Fibroblast of skin of left quadriceps (primary cell): Measurements from ENCODE around the gene SPATS2.
A peak's percentile ranks its signal among the peaks of the same experiment; 100 is the strongest.
"Not testable (repeated sequence)": the region's sequence is repeated elsewhere in the genome, so short reads cannot be mapped to it uniquely, and the experiment has no call there.

ENCODE experiments used
- DNase-seq, 2 experiments: peaks; one replicate each; pipeline ENCODE4 v3.0.0-alpha.2; 2013; ENCODE audit warnings: low read depth in 2 of 2

The SPATS2 gene

DNA sequence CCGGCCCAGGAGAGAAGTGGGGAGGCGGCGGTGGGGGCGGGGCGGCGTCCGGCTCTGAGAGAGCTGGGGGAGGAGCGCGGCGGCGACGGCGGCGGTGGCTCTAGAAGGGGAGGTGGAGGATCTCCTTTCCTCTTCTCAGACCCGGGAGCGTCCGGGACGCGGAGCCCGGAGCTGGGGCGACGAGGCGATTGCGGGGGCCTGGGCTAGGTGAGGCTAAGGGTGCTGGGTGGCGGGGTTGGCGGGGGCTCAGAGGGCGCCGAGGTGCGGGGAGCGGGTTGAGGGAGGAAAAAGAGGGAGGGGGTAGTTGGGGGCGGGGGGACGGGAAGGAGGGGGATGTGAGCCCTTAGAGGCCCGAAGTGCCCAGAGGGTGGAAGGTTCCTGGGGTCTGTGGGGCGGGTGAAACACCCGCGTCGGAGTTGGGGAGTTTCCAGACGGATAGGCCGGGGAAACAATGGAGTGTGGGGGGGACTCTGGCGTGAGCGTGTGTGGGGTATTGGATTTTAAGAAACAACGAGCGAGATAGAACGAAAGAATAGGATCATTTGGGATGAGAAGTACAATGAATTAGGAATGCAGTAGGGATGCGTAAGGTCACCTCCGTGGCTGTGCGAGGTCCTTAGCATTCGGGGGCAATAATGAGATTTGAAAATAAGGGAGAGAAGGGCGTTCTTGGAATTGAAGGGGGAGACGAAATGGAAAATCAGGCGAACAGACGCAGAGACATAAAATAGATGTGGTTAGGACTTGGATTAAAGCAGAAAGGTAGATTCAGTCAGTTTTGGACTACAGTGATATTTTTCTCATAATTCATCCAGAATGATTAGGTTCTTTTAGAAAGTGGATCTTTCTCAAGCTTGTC lies at the start of gene SPATS2:
Gene SPATS2, plus strand, starts transcription at position 82 of the 859 bp plus-strand sequence. CDS start 93,551 bp downstream, outside the sequence.
- DNase-seq: no peak

GRCh38 chr12:49320411-49321103 lies 46.7 kb upstream of the SPATS2 start:
- DNase-seq: not testable (repeated sequence)

GRCh38 chr12:49322367-49322707 lies 44.9 kb upstream of the SPATS2 start:
- no peak for DNase-seq

GRCh38 chr12:49322708-49323523 lies 44.3 kb upstream of the SPATS2 start, which contains the start of gene TROAP:
Gene TROAP, plus strand, starts transcription at chr12:49323255. Its CDS starts 354 bp downstream, at chr12:49323609.
- DNase-seq: peak; percentile 97 to 98

GRCh38 chr12:49323524-49324097 lies 43.7 kb upstream of the SPATS2 start:
- DNase-seq: no peak

DNA sequence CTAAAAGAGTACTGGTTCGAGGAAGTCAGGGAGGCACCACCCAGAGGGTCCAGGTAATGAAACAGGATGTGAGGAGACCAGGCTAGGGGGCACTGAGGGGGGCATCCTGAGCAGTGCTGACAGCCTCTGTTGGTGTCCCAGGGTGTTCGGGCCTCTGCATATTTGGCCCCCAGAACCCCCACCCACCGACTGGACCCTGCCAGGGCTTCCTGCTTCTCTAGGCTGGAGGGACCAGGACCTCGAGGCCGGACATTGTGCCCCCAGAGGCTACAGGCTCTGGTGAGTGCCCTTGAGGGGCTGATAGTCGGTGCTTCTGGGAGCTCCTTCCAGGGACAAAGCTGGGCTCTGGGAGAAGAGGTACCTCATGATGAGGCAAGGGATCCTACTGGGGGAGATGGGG lies 41.7 kb upstream of the SPATS2 start:
- no peak for DNase-seq

- DNase-seq: no peak
Observed at GRCh38 chr12:49327368-49327767, 39.9 kb upstream of the SPATS2 start.

GRCh38 chr12:49327887-49328286 lies 39.4 kb upstream of the SPATS2 start:
- no peak for DNase-seq

DNA sequence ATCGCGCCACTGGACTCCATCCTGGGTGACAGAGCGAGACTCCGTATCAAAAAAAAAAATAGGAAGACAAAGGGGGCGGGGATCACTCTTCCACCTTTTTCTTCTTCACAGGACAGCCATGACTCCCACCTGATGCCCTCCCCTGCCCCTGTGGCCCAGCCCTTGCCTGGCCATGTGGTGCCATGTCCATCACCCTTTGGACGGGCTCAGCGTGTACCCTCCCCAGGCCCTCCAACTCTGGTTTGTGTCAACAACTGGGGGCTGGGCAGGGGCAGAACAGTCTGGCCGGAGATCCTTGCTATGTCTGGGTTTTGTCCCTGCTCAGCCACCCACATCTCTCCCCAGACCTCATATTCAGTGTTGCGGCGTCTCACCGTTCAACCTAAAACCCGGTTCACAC lies 38.4 kb upstream of the SPATS2 start:
- no peak for DNase-seq

DNA sequence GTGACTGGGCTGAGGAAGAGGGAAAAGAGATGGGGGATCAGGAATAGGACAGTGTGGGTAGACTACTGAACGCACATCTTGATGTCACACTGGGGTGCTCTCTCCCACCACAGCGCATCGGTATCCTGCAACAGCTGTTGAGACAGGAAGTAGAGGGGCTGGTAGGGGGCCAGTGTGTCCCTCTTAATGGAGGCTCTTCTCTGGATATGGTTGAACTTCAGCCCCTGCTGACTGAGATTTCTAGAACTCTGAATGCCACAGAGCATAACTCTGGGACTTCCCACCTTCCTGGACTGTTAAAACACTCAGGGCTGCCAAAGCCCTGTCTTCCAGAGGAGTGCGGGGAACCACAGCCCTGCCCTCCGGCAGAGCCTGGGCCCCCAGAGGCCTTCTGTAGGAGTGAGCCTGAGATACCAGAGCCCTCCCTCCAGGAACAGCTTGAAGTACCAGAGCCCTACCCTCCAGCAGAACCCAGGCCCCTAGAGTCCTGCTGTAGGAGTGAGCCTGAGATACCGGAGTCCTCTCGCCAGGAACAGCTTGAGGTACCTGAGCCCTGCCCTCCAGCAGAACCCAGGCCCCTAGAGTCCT lies 37.1 kb upstream of the SPATS2 start:
- DNase-seq: no peak

DNA sequence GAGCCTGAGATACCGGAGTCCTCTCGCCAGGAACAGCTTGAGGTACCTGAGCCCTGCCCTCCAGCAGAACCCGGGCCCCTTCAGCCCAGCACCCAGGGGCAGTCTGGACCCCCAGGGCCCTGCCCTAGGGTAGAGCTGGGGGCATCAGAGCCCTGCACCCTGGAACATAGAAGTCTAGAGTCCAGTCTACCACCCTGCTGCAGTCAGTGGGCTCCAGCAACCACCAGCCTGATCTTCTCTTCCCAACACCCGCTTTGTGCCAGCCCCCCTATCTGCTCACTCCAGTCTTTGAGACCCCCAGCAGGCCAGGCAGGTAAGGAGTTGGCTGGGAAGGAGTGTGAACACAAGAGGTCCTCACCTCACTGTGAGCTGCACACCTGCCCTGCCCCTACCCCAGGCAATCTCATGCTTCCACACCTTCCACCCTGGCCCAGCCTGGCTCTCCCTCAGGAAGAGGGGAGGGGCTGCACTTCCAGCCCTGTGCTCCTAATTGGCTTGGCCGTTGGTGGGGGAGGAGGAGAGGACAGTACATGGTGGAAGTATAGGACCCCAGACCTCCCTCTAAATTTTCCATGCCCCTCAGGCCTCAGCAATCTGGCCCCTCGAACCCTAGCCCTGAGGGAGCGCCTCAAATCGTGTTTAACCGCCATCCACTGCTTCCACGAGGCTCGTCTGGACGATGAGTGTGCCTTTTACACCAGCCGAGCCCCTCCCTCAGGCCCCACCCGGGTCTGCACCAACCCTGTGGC lies 36.5 kb upstream of the SPATS2 start:
- DNase-seq: no peak

DNA sequence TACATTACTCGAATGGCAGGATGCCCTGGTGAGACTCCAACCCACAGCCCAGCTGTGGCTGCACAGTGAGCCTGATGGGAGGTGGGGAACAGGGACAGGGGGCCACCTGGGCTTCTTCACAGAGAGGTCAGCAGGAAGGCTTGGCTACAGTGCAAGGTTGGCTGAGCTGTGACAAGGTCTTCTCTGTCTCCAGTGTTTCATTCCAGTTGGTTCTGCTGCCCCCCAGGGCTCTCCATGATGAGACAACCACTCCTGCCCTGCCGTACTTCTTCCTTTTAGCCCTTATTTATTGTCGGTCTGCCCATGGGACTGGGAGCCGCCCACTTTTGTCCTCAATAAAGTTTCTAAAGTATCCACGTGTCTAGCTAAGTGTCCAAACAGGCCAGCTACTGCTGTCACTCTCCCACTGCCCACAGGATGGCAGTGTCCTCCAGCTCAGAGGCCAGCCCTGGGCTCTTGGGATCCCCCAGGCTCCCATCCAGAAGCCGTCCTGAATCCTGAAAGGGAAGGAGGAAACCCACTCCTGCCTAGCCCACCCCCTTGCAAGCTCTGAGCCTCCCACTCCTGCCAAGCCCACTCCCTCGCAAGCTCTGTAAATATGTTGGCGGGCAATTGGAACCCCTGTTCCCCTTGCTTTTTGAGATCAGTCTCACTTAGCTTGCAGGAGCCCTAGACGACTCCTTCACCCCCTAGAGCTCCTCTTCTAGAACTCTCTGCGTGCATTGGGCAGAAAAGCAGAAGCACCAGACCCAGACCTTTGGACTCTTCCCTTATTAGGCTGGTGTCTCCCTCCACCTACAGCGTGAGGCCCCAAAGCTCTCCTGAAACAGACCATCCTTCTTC lies 35.7 kb upstream of the SPATS2 start:
- peak in 1 of 2 experiments; percentile 32 for DNase-seq

GRCh38 chr12:49332441-49332861 lies 34.8 kb upstream of the SPATS2 start:
- DNase-seq: no peak

GRCh38 chr12:49332891-49333371 lies 34.3 kb upstream of the SPATS2 start:
- no peak for DNase-seq

DNA sequence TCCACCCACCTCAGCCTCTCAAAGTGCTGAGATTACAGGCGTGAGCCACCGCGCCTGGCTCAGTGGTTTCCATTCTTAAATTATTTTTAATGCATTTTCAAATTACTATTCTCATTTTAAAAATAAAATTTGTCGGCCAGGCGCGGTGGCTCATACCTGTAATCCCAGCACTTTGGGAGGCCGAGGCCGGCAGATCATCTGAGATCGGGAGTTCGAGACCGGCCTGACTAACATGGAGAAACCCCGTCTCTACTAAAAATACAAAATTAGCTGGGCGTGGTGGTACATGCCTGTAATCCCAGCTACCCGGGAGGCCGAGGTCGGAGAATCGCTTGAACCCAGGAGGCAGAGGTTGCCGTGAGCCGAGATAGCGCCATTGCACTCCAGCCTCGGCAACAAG lies 33.5 kb upstream of the SPATS2 start:
- not testable (repeated sequence) for DNase-seq

GRCh38 chr12:49334226-49334625 lies 33.0 kb upstream of the SPATS2 start:
- DNase-seq: no peak

DNA sequence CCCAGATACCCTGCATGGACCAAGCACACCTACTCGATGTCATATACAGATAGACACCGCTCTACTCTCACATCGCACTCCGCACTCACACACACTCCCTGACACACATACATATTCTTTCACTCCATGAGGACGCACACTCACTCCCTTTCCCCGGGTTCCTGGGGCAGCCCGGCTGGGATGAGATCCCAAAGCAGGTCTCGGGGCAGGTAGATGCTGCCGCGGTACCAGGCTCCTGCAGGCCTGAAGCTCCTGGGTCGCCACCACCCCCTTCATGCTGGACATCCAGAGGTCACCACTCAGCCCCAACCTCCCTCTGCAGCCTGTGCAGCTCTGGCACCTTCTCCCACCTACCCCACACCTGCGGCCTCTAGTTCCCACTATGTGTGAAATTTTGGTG lies 32.6 kb upstream of the SPATS2 start:
- DNase-seq: no peak

DNA sequence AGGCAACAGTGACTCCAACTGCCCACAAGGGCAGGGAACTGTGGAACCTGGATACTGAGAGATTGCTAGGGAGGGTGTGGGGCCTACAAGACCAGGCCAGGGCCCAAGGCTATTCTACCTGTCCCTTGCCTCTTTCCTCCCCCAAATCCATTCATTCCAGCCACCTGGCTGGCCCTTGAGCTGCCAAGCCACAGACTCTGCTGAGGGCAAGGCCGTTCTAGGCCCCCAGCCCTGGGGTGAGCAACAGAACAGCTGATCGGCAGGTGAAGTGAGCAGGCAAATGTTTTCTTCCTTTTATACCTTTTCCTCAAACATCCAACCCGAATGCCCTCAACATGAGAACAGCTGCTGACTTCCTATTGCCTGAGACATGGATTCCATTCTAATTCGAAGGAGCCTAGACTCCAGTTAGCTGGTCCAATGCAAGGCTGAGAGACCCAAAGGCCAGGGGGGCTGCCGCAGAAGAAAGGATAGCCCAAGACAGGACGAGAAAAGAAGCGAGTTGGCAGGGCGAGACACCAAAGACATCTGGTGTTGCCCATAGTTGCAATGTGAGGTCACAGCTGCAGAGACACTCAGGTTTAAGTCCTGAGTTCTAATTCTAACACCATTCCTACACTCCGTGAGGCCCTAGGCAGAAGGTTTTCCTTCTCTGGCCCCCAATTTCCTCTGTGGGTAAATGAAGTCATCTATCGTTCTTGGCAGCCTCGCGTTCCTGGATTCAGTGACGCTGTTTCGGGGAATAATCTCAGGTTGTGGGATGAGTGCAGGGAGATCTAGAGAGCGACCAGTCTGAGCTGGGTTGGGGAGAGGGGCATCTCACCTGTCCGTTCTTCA lies 31.9 kb upstream of the SPATS2 start:
- no peak for DNase-seq
